Vagina (tissue), 2 donors: ENCODE measurements around the gene DYNLL2. TPM values are rescaled to one million over a fixed set of nuclear protein-coding genes. Genes with fewer than 3 reads are reported as not detected.
"Not testable (repeated sequence)": the region's sequence is repeated elsewhere in the genome, so short reads cannot be mapped to it uniquely, and the experiment has no call there.

Experiments
- DNase-seq, 2 donors: peaks; one replicate each; pipeline ENCODE4 v3.0.0-alpha.2; 2017; ENCODE audit errors: extremely low spot score in 2 of 2
- H3K27ac ChIP-seq: fragments of 200-600 bp; sonication (generic); one replicate; pipeline ENCODE4 v1.5.1; 2019
- H3K27me3 ChIP-seq: fragments of 200-600 bp; sonication (generic); one replicate; pipeline ENCODE4 v1.5.1; 2019
- H3K36me3 ChIP-seq, 2 donors: fragments of 200-600 bp; sonication (generic); one replicate each; pipeline ENCODE4 v1.5.1; 2017 to 2019
- H3K4me1 ChIP-seq: fragments of 200-600 bp; sonication (generic); one replicate; pipeline ENCODE4 v1.5.1; 2019
- H3K4me3 ChIP-seq, 2 donors: fragments of 200-600 bp; sonication (generic); 1 replicate in 1 of 2; 2 replicates in 1 of 2; pipeline ENCODE4 v1.5.1; 2016 to 2019
- H3K9me3 ChIP-seq: fragments of 200-600 bp; sonication (generic); one replicate; pipeline ENCODE4 v1.5.1; 2019
- CTCF ChIP-seq, 3 experiments: fragments of 450-650 bp in 2 of 3; fragments of 200-600 bp in 1 of 3; sonication (generic) in 1 of 3; IDR thresholded peaks; one replicate each; pipeline ENCODE4 v1.5.1; 2017 to 2019; ENCODE audit warnings: antibody characterized with exemption in 3 of 3, mild to moderate bottlenecking in 2 of 3, moderate library complexity in 2 of 3
- POLR2A ChIP-seq, 2 donors: fragments of 450-650 bp; IDR thresholded peaks; one replicate each; pipeline ENCODE4 v1.6.1; 2017; ENCODE audit warnings: antibody characterized with exemption in 2 of 2, mild to moderate bottlenecking in 2 of 2, moderate library complexity in 2 of 2
- POLR2AphosphoS5 ChIP-seq, 2 donors: sonication (generic); formaldehyde crosslinking; IDR thresholded peaks; one replicate each; pipeline ENCODE4 v1.9.0; 2017; ENCODE audit warnings: antibody characterized with exemption in 2 of 2, mild to moderate bottlenecking in 2 of 2, low read depth in 1 of 2; ENCODE audit not compliant: insufficient read depth in 1 of 2
- intact Hi-C: fragments of 100-400 bp; cut with DNase I; formaldehyde crosslinking; loops from one replicate; pipeline ENCODE4 v1.15.1; 2023
- total RNA-seq: library from RNA; depleted of rRNA; stranded (reverse); fragments of >200 nt; gene quantifications from one replicate; pipeline ENCODE4 v1.2.3, GENCODE V29; 2016

Gene DYNLL2
- total RNA-seq, 1 donor from 2014 or later = 16.9 TPM

- TF ChIP-seq POLR2A (IDR thresholded peaks at IDR 0.05) (no peak), CTCF (IDR thresholded peaks at IDR 0.05) (no peak), POLR2AphosphoS5 (IDR thresholded peaks at IDR 0.05; ENCODE audit: insufficient read depth in 1 of 2, low read depth in 1 of 2) (no peak)
- DNase-seq = no peak
- Histone ChIP-seq H3K9me3 (no peaks in the 10 kb centered on the region), H3K27me3 (no peaks in the 10 kb centered on the region), H3K4me1 (no peaks in the 10 kb centered on the region), H3K36me3 (no peaks in the 10 kb centered on the region), H3K4me3 (no peak overlapping the region), H3K27ac (no peak overlapping the region)
- intact Hi-C loops = loop anchor here (5.0 kb wide), 1 partner anchor 248 kb away; the partner anchor contains the start of gene MRPS23
Measured at GRCh38 chr17:58100506-58100905, 17.3 kb downstream of the DYNLL2 start.

- not testable (repeated sequence) for H3K4me3 ChIP-seq, H3K27me3 ChIP-seq, H3K9me3 ChIP-seq, DNase-seq, H3K27ac ChIP-seq, H3K36me3 ChIP-seq, H3K4me1 ChIP-seq
- intact Hi-C loops = loop anchor here (5.0 kb wide), 1 partner anchor 250 kb away; the partner anchor contains the start of gene MRPS23
Measured at GRCh38 chr17:58101898-58102297, 18.7 kb downstream of the DYNLL2 start.

GRCh38 chr17:58105093-58105492 is 21.9 kb downstream of the DYNLL2 start:
- Histone ChIP-seq H3K36me3 (no peaks in the 10 kb centered on the region), H3K4me1 (no peaks in the 10 kb centered on the region), H3K27me3 (no peaks in the 10 kb centered on the region), H3K27ac (no peak overlapping the region), H3K9me3 (no peaks in the 10 kb centered on the region), H3K4me3 (no peak overlapping the region)
- intact Hi-C loops = no loop called here
- no peak for DNase-seq
- TF ChIP-seq POLR2A (IDR thresholded peaks at IDR 0.05) = no peak
- no peak for TF ChIP-seq CTCF (IDR thresholded peaks at IDR 0.05)
- no peak for TF ChIP-seq POLR2AphosphoS5 (IDR thresholded peaks at IDR 0.05; ENCODE audit: insufficient read depth in 1 of 2, low read depth in 1 of 2)

GRCh38 chr17:58107306-58107705 is 24.1 kb downstream of the DYNLL2 start:
- Histone ChIP-seq H3K36me3 (no peaks in the 10 kb centered on the region), H3K27me3 (no peaks in the 10 kb centered on the region)

GRCh38 chr17:58109197-58109596 is 26.0 kb downstream of the DYNLL2 start:
- no peak for DNase-seq
- intact Hi-C loops = no loop called here
- H3K27ac ChIP-seq = no peak overlapping the region
- no peaks in the 10 kb centered on the region for H3K27me3 ChIP-seq
- H3K36me3 ChIP-seq = no peaks in the 10 kb centered on the region
- TF ChIP-seq CTCF (IDR thresholded peaks at IDR 0.05) (no peak), POLR2AphosphoS5 (IDR thresholded peaks at IDR 0.05; ENCODE audit: insufficient read depth in 1 of 2, low read depth in 1 of 2) (no peak), POLR2A (IDR thresholded peaks at IDR 0.05) (no peak)
- no peaks in the 10 kb centered on the region for H3K4me1 ChIP-seq
- no peaks in the 10 kb centered on the region for H3K9me3 ChIP-seq
- H3K4me3 ChIP-seq = no peak overlapping the region

More at GRCh38 chr17:58107306-58107705, 24.1 kb downstream of the DYNLL2 start:
- no peak for DNase-seq
- Histone ChIP-seq H3K9me3 (no peaks in the 10 kb centered on the region), H3K27ac (no peak overlapping the region), H3K4me3 (no peak overlapping the region), H3K4me1 (no peaks in the 10 kb centered on the region)
- no peak for TF ChIP-seq POLR2A (IDR thresholded peaks at IDR 0.05)
- no peak for TF ChIP-seq POLR2AphosphoS5 (IDR thresholded peaks at IDR 0.05; ENCODE audit: insufficient read depth in 1 of 2, low read depth in 1 of 2)
- no peak for TF ChIP-seq CTCF (IDR thresholded peaks at IDR 0.05)
- intact Hi-C loops = no loop called here
